HepG2 (cell line): ENCODE measurements around the gene AK9. TPM values are rescaled to one million over a fixed set of nuclear protein-coding genes. Genes with fewer than 3 reads are reported as not detected.

ENCODE experiments used
- CREBL2 ChIP-seq: sonication (generic); formaldehyde crosslinking; IDR thresholded peaks from 2 replicates; pipeline ENCODE4 v1.8.1; 2023; ENCODE audit warnings: missing genetic modification reagents, mild to moderate bottlenecking, borderline replicate concordance
- DMTF1 ChIP-seq: sonication (generic); formaldehyde crosslinking; IDR thresholded peaks from 2 replicates; pipeline ENCODE4 v1.4.0; 2020; ENCODE audit warnings: mild to moderate bottlenecking, missing genetic modification reagents
- E2F1 ChIP-seq: sonication (generic); formaldehyde crosslinking; IDR thresholded peaks from 2 replicates; pipeline ENCODE4 v1.5.0; 2020; ENCODE audit warnings: missing genetic modification reagents
- FOXA1 ChIP-seq, 2 experiments: fragments of 450-650 bp in 1 of 2; sonication (generic) in 1 of 2; formaldehyde crosslinking in 1 of 2; IDR thresholded peaks; 2 replicates each; pipeline versions ENCODE4 v1.4.0 to v1.6.1; 2016 to 2020; ENCODE audit warnings: missing genetic modification reagents in 1 of 2
- HINFP ChIP-seq: sonication (generic); formaldehyde crosslinking; IDR thresholded peaks from 2 replicates; pipeline ENCODE4 v1.4.0; 2020; ENCODE audit warnings: low read depth, mild to moderate bottlenecking, missing genetic modification reagents
- KDM2A ChIP-seq: sonication (generic); formaldehyde crosslinking; IDR thresholded peaks from 2 replicates; pipeline ENCODE4 v1.4.0; 2020; ENCODE audit warnings: low read depth, missing genetic modification reagents, borderline replicate concordance
- MAX ChIP-seq: IDR thresholded peaks from 2 replicates; pipeline ENCODE4 v1.6.1; 2012; ENCODE audit warnings: inconsistent platforms
- MTF2 ChIP-seq: sonication (generic); formaldehyde crosslinking; IDR thresholded peaks from 2 replicates; pipeline ENCODE4 v1.5.0; 2020; ENCODE audit warnings: missing genetic modification reagents, borderline replicate concordance
- NFAT5 ChIP-seq: sonication (generic); formaldehyde crosslinking; IDR thresholded peaks from 2 replicates; pipeline ENCODE4 v1.4.0; 2020; ENCODE audit warnings: missing genetic modification reagents
- RFX1 ChIP-seq: fragments of 450-650 bp; IDR thresholded peaks from 2 replicates; pipeline ENCODE4 v1.6.1; 2017
- SRY ChIP-seq: sonication (generic); formaldehyde crosslinking; IDR thresholded peaks from 2 replicates; pipeline ENCODE4 v1.8.0; 2022; ENCODE audit warnings: mild to moderate bottlenecking, missing genetic modification reagents
- polyA plus RNA-seq, 8 experiments: library from polyadenylated mRNA; depleted of rRNA in 3 of 8; stranded (reverse) in 7 of 8; unstranded in 1 of 8; fragments of >200 nt; fragmentation: Illumina TruSeq in 4 of 8; extraction: Trizol in 4 of 8; gene quantifications; 2 replicates each; pipeline versions ENCODE4 v1.2.1 to v1.2.3, GENCODE V29; 2011 to 2016; ENCODE audit warnings: low read depth in 4 of 8, missing spikeins in 1 of 8, mixed read lengths in 1 of 8; ENCODE audit not compliant: insufficient read depth in 1 of 8
- total RNA-seq, 5 experiments: library from RNA; depleted of rRNA; stranded (reverse); fragments of >200 nt; fragmentation: Illumina TruSeq; extraction: Trizol; gene quantifications; 2 replicates each; pipeline ENCODE4 v1.2.3, GENCODE V29; 2016; ENCODE audit warnings: low read depth in 1 of 5
- TF ChIP-seq, protein P1 (sequence below), 2 experiments: sonication (generic) in 1 of 2; formaldehyde crosslinking in 1 of 2; IDR thresholded peaks; 2 replicates each; pipeline versions ENCODE4 v1.4.0 to v1.6.1; 2016 to 2020; ENCODE audit warnings: borderline replicate concordance in 1 of 2, low read depth in 1 of 2, mild to moderate bottlenecking in 1 of 2, missing genetic modification reagents in 1 of 2

Gene AK9
- total and polyA plus RNA-seq, 2 of the 13 experiments (the other 11 are each of a cell fraction or from before 2014, with no cell fraction given): 3.2 to 4.8 TPM

GRCh38 chr6:109455437-109456110, 235.4 kb downstream of the AK9 start, which contains the start of gene MICAL1 (continued):
- TF ChIP-seq NFAT5 (CRISPR knock-in tag) (no peak), HINFP (CRISPR knock-in tag) (no peak), CREBL2 (no peak), RFX1 (no peak), DMTF1 (CRISPR knock-in tag) (no peak), E2F1 (no peak), MAX (0 out of 2 replicates have a peak, but pooled peaks have one; percentile 29), SRY (CRISPR knock-in tag) (0 out of 2 replicates have a peak, but pooled peaks have one; percentile 13), MTF2 (CRISPR knock-in tag) (0 out of 2 replicates have a peak, but pooled peaks have one; percentile 64), FOXA1 (IDR thresholded peaks at IDR 0.05) (no peak), FOXA1 (CRISPR knock-in tag; IDR thresholded peaks at IDR 0.05) (no peak), KDM2A (CRISPR knock-in tag) (peak; percentile 13; the same call in 1 of the 2 replicates)
- TF ChIP-seq, protein P1, sequence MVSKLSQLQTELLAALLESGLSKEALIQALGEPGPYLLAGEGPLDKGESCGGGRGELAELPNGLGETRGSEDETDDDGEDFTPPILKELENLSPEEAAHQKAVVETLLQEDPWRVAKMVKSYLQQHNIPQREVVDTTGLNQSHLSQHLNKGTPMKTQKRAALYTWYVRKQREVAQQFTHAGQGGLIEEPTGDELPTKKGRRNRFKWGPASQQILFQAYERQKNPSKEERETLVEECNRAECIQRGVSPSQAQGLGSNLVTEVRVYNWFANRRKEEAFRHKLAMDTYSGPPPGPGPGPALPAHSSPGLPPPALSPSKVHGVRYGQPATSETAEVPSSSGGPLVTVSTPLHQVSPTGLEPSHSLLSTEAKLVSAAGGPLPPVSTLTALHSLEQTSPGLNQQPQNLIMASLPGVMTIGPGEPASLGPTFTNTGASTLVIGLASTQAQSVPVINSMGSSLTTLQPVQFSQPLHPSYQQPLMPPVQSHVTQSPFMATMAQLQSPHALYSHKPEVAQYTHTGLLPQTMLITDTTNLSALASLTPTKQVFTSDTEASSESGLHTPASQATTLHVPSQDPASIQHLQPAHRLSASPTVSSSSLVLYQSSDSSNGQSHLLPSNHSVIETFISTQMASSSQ (IDR thresholded peaks at IDR 0.05; ENCODE audit: low read depth): no peak
- TF ChIP-seq, protein P1 (CRISPR knock-in tag; IDR thresholded peaks at IDR 0.05; ENCODE audit: borderline replicate concordance): no peak
